GM18507 (cell line): Measurements from ENCODE around the gene TAAR5.
"Not testable (repeated sequence)": the region's sequence is repeated elsewhere in the genome, so short reads cannot be mapped to it uniquely, and the experiment has no call there.

Experiments used
- DNase-seq: peaks from one replicate; pipeline ENCODE4 v3.0.0; 2011; ENCODE audit warnings: low read depth; ENCODE audit not compliant: insufficient read length; ENCODE audit errors: extremely low spot score
- FAIRE-seq: peaks from 2 replicates; lab custom pipeline; 2011; peaks lifted over from hg19 to GRCh38; lab: Jason Lieb, UNC

TAAR5 gene

GRCh38 chr6:132589454-132589853 is at the start of gene TAAR5:
Gene TAAR5 (minus strand): TSS chr6:132589741. CDS start chr6:132589686, 55 bp downstream.
- DNase-seq: no peak
- no peak for FAIRE-seq

GRCh38 chr6:132637135-132637534 is 47.6 kb upstream of the TAAR5 start:
- not testable (repeated sequence) for FAIRE-seq, DNase-seq

DNA sequence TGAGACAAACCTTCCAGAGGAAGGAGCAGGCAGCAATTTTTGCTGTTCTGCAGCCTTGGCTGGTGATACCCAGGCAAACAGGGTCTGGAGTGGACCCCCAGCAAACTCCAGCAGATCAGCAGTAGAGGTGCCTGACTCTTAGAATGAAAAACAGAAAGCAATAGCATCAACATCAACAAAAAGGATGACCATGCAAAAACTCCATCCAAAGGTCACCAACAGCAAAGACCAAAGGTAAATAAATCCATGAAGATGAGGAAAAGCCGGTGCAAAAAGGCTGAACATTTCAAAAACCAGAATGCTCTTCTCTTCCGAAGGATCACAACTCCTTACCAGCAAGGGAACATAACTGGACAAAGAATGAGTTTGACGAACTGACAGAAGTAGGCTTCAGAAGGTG is 46.4 kb upstream of the TAAR5 start:
- FAIRE-seq, DNase-seq: not testable (repeated sequence)

GRCh38 chr6:132635288-132635687 is 45.7 kb upstream of the TAAR5 start:
- not testable (repeated sequence) for FAIRE-seq, DNase-seq

- no peak for DNase-seq
- no peak for FAIRE-seq
Measured at GRCh38 chr6:132634796-132635195, 45.3 kb upstream of the TAAR5 start.

GRCh38 chr6:132633362-132633761 is 43.8 kb upstream of the TAAR5 start:
- FAIRE-seq (no peak), DNase-seq (no peak)

DNA sequence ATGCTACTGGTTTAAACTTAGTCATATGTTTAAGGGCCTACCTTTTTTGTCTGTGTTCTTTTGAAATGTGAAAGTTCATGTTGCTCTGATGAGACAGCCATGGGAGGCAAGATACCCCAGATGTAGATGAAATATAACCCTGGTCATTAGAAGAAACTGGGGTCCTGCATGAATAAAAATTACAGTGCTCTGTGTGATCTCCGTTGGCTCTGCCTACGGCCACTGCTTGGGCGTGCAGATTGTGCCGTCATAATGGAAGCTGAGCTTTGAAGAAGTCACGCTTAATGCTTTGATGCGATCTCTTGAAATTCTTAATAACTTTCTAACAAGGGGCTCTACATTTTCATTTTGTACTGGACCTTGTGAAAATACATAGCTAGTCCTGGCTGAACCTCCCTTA is 34.6 kb upstream of the TAAR5 start, which contains the start of gene TAAR2:
TAAR2 (minus strand) TSS at position 101 of the 400 bp plus-strand sequence; CDS start at position 101, 0 bp downstream.
- FAIRE-seq (no peak), DNase-seq (no peak)

DNA sequence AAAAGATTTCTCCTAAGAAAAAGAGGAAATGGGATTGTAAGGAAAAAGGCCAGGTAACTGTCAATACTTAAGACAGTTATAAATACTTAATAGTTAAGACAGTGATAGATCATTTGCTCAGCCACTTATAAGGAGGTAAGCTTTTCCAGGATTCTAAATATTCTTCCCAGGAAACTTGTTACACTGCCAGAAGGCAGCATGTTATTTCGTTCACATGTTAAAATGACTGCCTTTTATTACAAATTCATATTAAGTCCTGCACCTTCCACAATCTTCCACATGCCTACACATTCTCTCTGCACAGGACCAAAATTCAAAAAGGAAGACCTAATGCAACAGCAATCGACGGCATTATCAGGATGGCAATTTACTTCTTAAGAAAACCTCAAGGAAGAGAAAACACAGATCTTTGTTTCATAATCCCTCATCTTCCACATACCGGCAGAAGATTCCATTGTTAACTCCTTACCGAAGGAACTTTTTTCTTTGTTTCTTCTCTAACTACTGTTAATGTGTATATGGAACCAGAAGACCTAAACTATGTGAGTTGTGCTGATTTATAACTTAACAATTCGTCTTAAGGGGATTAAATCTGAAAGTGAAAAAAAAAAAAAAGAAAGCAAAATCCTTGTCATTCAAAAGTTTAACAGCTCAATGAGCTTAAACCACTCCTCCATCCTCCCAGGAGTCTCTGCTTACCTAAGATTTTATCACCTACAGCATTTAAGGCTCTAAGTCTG is 33.7 kb upstream of the TAAR5 start:
- no peak for FAIRE-seq
- no peak for DNase-seq

- DNase-seq (no peak), FAIRE-seq (no peak)
Measured at GRCh38 chr6:132616677-132617076, 27.1 kb upstream of the TAAR5 start.

DNA sequence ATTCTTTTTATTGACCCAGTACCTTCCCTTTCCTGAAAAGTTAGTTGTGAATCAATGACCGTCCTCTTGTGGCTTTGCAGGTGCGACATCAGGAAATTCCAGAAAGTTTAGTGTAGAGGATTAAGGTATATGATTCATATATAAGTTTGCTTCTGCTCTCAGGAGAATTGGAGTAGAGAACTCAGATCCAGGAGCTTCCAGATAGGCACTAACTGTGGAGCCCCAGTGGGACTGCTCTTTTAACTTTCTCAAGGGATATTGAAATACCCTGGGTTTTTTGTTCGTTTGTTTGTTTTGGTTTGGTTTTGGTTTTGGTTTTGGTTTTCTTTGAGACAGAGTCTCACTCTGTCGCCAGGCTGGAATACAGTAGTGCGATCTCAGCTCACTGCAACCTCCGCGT is 25.0 kb upstream of the TAAR5 start:
- FAIRE-seq (peak; percentile 62), DNase-seq (no peak)

GRCh38 chr6:132612449-132613108 is 23.0 kb upstream of the TAAR5 start:
- DNase-seq (no peak), FAIRE-seq (peak; percentile 54)

DNA sequence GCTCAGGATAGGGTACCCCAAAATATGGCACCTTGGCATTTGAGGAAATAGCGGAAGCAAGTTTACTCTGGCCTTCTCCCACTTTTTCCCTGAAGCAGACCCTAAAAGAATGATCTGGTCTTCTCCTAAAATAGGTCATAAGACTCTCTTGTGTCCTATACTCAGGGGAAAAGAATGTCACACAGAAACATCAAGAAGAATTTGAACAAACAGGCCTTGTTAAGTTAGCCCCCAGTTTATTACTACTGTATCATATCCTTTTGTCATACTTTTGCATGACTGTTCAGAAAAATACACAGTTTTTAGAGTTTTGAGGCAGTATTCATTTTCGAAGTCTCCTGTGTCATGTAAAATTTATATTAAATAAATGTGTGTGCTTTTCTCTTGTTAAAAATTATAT is 22.1 kb upstream of the TAAR5 start:
- DNase-seq: no peak
- FAIRE-seq: no peak

GRCh38 chr6:132607544-132608233 is 18.1 kb upstream of the TAAR5 start:
- DNase-seq: no peak
- peak; percentile 81 for FAIRE-seq

DNA sequence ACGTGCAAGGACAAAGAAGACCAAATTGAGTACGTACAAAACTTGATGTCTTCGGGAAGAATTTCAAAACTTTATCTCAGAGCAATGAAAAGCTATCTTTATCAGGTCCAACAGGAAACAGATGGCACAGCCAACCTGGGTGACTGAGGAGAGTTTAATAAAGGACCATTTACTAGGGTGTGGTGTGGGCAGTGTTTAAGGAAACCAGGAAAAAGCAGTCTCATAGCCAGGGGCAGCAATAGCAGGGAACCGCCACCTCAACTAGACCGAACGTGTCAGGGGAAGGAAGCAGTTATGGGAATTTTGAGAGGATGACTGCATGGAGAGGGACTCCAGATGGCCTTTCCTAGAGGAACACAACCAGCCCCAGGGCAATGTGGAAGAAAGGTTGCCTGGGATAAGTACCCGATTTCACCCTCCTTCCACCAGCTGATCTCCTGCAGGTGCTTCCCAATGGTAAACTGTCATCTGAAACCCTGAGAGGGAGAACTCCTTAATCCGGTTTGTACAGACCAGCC is 15.2 kb upstream of the TAAR5 start:
- DNase-seq (no peak), FAIRE-seq (no peak)

DNA sequence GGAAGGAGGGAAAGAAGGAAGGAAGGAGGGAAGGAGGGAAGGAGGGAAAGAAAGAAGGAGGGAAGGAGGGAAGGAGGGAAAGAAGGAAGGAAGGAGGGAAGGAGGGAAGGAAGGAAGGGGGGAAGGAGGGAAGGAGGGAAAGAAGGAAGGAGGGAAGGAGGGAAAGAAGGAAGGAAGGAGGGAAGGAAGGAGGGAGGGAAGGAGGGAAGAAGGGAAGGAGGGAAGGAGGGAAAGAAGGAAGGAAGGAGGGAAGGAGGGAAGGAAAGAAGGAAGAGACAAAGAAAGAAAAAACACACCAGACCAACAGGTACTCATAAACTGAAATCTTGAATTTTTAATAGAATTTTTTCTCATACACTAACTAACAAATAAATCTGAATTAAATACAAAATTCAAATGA is 11.4 kb upstream of the TAAR5 start:
- DNase-seq, FAIRE-seq: not testable (repeated sequence)

- FAIRE-seq (peak; percentile 59), DNase-seq (no peak)
Measured at GRCh38 chr6:132598473-132598872, 8.9 kb upstream of the TAAR5 start.

DNA sequence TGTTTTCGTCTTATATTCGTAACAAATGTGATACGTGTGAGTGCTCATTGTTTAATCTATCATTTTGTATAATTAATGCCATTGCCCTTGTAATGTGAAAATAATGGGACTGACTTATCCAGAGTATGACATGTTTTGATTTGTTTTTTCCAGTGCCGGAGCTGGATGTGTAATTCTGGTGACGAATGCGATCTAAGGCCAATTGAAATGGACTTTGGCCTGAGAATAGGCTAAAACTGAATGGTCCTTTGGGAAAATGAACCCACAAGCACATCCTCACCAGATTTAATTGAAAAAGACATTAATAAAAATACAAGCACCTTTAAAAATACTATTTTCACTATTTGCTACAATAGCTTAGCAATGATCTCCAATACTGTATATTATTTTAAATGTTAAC is 6.7 kb upstream of the TAAR5 start:
- FAIRE-seq (no peak), DNase-seq (no peak)

GRCh38 chr6:132592855-132593254 is 3.3 kb upstream of the TAAR5 start:
- DNase-seq: no peak
- no peak for FAIRE-seq

GRCh38 chr6:132590362-132590761 is 821 bp upstream of the TAAR5 start:
- FAIRE-seq (no peak), DNase-seq (no peak)

DNA sequence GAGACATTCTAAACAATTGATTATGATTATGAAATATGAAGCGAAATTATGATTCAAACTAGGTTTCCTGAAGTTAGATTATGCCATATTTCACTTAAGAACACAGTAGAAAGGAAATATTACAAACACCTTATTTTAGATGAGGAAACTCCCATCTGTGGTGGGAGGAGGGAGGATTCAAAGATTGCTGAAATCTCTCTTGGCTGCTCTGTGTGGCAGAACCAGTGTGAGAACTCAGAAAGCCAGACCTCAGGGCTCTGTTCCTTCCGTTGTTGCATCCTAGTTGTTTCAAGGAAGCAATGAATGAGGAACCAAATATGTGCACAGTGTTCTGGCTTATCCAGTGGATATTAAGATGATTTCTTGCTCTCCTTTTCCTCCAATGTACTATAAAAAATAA is 2.1 kb downstream of the TAAR5 start:
- DNase-seq: no peak
- no peak for FAIRE-seq
